NCI-H146 treated with DMSO at 0.1 percent for 48 hours (cell line): Measurements from ENCODE around the gene GLRX3.

Experiments
- DNase-seq: peaks from one replicate; lab custom pipeline; 2025; ENCODE audit not compliant: unreplicated experiment; lab: John Stamatoyannopoulos, UW

GLRX3 gene

DNA sequence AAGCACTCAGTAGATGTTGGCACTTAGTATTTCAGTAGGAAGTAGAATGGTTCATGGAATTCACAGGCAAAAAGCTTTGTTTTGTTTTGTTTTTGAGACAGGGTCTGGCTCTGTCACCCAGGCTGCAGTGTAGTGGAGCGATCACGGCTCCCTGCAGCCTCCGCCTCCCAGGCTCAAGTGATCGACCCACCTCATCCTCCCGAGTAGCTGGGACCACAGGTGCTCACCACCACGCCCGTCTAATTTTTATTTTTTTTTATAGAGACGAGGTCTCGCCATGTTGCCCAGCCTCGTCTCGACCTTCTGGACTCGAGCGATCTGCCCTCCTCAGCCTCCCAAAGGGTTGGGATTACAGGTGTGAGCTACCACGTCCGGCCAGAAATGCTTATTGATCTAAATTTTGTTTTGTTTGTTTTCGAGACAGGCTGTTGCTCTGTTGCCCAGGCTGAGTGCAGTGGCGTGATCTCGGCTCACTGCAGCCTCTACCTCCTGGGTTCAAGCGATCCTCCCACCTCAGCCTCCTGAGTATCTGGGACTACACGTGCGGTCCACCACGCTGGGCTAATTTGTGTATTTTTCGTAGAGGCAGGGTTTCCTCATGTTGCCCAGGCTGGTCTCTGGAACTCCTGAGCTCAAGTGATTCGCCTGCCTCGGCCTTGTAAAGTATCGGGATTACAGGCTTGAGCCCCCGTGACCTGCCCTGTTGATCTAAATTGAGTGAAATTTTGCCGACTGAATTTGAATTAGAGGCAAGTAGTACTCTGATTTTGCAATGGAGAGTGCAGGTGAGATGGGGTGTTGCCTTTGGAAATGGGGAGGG, 1.7 kb downstream of the GLRX3 start:
- DNase-seq: no peak

DNA sequence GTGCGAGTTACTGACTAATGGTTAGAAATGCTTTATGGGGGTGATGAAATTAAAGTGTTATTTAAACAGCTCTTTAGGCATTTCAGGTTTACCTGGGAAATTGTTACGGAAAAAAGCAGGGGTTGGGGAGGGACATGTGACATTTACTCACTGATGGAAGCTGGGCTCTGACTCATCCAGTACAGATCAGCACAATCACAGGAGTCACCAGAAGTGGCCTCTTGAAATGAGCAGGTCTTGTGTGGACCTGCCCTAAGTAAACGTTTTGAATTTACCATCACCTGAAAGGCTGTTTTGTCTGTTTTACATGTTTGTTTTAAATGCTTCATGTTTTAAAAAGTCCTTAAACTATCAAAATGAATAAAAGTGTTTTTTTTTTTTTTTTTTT, 2.3 kb downstream of the GLRX3 start:
- DNase-seq: no peak

DNA sequence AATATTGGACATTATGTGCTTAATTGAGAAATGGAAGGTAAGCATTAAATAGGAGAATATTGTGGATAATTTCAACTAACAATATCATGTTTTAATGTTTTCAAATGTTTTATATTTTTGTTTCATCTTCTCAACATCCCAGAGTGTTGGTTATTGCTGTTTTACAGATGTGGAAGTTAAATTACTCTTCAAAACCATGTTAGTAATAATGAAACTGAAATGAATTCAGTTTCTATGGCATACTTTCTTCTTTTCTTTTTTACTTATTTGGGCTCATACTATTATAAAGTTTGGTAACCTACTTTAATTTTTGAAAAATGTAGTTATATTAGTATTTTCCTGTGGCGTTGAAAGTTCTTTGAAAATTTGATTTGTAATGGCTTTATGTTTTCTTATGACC, 4.2 kb downstream of the GLRX3 start:
- DNase-seq: no peak

DNA sequence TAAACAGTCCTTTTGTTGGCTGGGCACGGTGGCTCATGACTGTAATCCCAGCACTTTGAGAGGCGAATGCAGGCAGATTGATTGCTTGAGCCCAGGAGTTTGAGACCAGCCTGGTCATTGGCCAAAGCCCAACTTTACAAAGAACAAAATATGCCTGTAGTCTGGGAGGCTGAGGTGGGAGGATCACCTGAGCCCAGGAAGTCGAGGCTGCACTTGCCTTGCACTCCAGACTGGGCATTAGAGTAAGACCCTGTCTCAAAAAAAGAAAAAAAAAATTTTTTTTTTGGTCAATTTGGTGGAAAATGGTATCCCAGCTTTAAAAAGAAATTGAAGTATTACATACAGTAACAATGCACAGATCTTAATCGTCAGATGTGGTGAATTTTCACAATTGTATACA, 4.8 kb downstream of the GLRX3 start:
- no peak for DNase-seq

DNA sequence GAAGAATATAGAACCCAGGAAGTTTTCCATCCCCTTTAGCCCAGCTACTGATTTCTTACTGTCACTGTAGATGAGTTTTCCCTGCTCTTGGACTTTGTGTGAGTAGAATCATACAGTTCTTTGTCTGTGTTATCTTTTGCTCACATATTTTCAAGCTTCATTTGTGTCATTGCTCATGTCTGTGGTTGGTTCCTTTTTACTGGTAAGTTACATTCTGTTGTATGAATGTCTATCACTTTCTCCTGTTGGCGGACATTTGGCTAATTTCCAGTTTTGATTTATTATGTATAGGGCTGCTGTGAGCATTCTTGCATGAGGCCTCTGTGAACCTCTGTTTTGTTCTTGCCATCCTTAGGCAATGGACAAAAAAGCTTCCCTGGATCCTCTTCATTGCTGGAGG, 5.3 kb downstream of the GLRX3 start:
- no peak for DNase-seq

DNA sequence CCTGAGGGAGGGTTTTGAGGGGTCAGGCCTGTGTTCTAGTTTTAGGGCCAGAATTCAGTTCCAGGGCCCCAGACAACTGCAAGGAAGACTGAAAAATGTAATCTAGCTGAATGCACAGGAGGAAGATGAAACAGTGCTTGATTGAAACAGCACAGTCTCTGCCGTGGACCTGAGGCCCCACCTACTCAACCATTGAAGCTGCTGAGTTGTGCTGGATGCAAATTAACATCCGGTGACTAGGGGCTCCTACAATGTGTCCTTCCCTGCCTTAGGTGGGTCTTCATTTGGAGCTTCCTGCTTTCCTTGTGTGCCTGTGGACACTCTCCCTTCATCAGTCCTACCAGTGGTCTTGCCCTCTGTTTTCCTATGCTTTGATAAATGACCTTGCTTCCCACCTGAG, 5.7 kb downstream of the GLRX3 start:
- no peak for DNase-seq

DNA sequence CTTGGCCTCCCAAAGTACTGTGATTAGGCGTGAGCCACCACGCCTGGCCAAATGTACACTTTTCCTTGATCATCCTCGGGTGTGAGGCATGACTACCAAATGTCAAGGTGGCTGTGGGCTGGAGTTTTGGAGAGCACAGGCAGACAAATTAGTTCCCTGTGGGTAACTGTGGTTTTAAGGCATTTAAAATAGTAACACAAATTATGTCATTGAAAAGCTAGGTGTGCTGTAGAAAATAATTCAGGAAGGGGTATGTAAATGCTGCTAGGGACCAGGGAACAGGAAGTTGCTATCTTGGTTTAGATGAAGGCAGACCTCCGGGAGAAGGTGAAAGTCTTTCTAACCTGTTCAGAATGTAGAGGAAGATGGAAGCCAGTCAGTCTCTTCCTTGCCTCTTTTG, 9.9 kb downstream of the GLRX3 start:
- no peak for DNase-seq

DNA sequence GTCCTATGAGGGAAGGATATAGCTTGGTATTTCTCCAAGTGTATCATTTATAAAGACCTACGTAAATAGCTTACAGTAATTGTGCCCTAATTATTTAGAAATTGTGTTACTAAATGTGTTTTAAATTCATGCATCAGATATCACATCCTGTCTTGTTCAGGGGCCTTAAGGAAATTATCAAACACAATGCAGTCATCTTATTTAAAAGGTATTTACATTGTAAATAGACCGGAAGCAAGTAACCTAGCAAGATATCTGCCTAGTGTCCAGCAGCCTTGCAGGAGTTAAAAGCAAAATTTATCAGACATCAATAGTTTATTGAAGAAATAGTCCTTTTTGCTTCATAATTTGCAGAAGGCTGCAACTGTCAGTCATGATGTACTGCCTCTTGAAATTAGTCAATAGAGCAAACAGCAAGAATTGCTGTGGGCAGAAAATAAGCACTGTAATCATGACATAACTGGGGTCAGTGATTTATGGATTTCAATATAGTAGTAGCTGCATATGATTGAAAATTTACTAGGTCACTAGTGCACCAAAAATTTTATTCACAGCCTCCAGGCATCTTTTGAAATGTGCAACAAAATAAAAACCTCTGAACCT, 23.1 kb downstream of the GLRX3 start:
- DNase-seq: no peak

DNA sequence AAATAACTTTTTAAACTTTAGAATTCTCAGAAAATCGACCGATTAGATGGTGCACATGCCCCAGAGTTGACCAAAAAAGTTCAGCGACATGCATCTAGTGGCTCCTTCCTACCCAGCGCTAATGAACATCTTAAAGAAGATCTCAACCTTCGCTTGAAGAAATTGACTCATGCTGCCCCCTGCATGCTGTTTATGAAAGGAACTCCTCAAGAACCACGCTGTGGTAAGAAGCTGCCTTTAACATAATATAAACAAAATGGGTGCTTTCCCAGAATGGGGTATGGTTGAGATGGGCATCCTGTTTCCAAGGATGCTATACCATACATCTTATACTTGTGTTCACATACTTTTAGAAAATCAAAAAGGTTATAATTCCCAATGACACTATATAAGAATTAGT, 24.6 kb downstream of the GLRX3 start:
- no peak for DNase-seq

DNA sequence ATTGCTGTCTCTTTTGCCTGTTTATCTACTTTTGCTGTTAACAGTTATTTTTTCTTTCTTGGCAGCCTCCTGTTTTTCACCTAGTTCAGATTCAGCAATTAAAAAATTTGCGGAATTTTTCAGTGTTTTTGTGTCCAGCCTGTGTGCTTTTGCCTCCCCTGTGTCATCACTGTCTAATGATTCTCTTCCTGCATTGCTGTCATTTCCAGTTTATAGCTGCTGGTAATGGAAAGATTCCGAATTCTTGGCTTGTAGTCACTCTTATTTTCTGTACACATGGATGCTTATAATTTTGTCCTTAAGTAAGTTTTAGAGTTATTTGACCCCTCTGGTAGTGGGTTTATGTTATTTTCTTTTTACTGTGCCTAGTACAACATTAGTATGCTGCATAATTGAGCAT, 25.1 kb downstream of the GLRX3 start:
- DNase-seq: no peak

DNA sequence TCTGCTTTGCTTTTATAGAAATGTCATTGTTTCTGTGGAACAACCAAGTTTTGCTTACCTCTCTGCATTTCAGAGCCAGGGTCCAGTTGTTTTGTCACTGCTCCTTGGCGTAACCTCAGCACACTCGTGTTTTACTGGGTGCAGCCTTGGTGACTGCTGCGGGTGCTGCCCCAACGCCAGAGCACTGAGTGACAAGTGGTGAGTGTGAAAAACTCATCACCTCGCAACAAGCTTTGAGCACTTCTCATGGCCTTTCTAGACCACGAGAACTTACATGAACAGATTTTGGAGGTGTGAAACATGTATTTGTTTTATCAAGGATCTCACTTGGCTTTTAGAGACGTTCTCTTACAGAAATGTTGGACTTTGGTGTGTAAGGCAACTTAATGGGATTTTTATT, 31.0 kb downstream of the GLRX3 start:
- DNase-seq: no peak

DNA sequence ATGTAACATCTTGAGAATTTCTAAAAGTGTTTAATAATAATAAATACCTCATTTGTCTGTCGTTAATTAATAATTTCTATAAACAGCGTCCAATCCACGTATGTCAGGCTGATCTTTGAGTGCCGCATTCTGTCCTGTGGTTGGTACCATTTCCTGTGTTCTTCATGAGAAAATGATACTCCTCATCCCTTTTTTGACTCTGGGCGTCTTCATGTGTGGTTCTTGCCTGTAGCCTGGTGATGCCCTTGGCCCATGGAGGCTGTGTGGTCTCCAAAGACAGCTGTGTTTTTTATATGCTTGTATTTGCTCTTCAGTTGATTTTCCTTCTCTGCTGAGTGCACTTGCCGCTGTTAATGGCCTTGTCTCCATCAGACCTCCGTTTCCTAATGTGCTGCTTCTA, 31.5 kb downstream of the GLRX3 start:
- DNase-seq: no peak

DNA sequence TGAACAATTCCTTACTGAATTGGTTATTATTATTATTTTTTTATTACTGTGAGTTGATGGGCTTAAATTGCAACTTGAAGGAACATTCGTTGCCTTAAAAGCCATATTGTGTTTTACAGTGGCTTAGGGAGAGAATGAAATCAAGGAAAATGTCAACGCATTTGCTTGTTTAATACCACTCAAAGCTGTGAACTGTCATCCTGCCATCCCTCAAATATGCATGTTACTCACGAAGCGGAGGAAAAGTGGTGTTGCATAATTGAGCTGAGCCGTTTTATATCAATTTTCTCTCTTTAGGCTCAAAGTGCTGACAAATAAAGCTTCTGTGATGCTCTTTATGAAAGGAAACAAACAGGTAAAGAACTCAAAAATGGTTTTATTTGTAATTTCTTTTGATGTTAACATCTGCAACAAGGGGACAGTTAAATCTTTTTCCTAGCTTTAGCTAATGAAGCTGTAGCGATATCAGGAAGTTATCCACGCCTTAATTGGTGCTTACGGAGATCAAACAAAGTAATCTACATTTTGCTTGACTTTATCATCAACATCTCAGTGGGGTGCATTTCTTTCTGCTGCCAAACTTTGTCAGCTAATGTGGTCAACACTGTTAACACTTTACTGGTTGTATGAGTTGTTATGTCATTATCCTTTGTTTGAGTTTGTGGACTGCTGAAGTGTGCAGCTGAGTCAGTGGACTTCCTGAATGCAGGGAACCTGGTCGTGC, 33.1 kb downstream of the GLRX3 start:
- DNase-seq: peak; percentile 69

DNA sequence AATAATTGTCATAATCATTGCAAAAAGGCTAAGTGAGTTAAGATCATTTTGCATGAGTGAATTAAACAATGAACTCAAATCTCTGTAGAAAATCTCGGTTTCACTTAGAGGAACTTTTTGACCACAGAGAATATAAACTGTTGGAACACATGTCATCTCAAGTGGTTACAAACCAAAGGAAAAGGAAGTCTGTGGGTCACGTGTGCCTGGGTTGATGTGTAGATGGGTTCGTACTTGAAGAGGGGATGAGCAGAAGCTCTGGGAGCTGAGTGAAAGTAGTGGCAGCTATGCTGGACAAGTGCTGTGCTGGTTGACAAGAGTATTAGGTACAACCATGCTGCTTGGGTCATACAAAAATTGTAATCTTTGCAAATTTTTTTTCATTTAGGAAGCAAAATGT, 35.0 kb downstream of the GLRX3 start:
- no peak for DNase-seq

DNA sequence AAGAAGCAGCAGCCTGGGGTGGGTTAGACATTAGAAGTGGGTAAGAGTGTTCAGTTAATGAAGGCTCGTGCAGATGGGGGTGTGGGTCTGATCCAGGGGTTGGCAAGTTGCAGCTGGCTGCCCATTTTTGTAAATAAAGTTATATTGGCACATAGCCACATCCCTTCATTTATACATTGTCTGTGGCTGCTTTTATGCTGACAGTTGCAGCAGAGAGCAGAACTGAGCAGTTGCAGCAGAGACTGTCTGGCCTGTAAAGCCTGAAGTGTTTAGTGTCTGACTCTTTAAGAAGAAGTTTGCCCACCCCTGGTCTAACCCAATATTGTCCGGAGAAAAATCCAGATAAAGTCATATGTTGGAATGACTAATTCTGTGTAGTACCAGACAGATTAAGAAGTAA, 38.1 kb downstream of the GLRX3 start:
- DNase-seq: no peak

DNA sequence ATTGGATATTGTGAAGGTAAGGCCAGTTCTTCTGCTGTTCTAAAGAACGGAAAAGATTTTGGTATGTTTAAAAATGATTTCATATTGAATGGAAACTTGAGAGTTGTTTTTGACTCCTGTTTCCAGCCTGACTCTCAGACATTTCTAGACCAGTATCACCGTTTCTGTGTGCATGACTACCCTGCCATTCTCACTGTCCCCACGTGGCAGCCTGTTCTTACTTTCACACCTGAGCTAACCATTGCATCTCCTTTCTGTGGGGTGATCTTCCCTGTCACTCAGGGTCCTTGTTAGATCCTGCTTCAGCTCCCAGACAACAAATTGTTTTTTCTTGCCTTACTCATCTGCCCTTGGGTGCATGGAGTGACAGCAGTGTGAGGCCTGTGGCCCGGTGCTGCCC, 38.9 kb downstream of the GLRX3 start:
- no peak for DNase-seq

DNA sequence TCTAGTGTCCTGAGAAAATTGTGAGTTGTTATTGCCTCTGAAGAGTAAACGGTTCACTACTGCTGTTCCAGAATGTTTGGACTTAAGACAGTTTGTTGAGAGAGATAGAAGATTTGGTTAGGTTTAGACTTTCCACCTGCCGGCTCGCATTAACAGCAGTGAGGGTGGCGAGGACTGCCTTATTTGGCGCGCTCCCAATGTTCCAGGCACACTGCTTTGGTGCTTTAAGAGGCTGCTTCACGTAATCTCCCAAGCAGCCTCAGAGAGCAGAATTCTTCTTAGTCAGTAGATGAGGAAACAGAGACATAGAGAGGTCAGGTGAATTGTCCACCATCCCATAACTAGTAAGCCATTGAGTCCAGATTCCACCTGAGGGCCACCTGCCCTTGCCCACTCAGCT, 41.1 kb downstream of the GLRX3 start:
- no peak for DNase-seq

DNA sequence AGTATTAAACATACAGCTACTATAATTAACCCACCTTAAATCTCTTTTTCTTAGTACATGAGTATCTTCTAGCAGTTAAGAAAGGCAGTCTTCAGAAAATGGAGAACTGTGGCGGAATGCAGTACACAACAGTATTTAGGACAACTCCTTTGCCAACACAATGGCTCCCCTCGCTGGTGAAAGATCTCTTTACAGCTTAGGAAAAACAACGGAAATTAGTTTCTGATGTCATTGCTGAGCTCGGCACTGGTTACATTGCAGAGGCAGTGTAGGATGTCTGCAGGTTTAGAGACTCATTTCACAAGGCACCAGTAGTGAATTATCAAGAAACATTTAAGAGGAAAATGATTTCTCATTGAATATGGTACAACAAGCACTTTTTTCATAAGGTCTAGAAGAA, 43.4 kb downstream of the GLRX3 start:
- DNase-seq: peak; percentile 4

DNA sequence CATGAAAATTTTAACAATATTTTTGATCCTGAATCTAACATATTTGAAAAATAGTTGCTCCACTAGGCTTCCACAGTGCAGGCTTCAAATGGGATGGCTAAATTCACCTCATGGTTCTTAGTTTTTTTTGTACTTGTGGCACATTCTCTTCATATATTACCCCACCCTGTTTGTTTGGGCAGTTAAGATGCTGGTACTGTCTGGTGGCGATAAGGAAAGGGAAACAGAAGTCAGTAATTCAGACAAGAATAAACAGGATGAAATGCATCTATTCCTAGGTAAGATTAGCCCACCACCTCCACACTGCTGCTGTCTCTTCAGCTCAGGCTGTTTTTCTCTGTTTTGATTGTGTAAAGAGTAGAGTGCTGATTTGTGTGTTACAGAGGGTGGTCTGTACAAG, 44.2 kb downstream of the GLRX3 start:
- no peak for DNase-seq

DNA sequence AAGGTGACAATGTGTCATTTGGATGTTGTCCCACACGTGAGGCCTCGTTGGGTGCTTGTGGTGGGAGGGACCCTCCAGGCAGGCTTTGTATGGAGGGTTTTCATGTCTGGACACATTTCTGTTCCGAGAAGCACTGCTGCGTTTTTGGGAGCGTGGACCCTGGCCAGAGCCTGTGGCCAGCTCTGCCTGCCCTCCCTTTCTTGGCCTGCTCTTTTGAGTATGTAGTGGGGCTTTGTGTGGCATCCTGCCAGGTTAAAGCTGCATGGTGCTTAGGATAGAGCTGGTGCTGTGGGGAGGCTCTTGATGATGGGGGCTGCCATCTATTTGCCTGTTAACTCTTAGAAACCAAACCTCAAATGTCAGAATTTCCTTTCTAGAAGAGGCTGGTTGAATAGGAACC, 45.7 kb downstream of the GLRX3 start:
- no peak for DNase-seq

DNA sequence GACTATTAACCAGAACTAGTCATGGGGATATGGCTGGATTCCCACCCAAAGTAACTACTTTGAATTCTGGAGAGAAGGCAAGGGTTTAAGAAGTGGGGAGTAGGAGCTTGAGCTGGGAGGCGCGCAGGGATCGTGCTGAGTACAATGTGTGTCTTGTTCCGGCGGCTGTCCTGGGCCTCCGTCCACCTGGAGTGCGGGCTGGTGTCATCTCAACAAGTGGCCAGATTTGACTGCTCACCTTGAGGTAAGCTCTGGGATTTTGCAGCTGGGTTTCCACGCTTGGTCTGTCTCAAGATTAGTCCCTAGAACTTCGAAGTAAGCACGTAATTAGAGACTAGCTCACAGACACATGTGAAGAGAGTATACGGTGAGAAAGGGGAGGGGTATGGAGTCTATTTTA, 49.4 kb downstream of the GLRX3 start:
- DNase-seq: no peak
